Upper lobe of left lung (tissue), 4 donors: ENCODE data around the gene PCSK5.

Experiments used
- POLR2A ChIP-seq, 4 donors: fragments of 450-650 bp; IDR thresholded peaks; one replicate each; pipeline ENCODE4 v1.5.1; 2016 to 2017; ENCODE audit warnings: antibody characterized with exemption in 4 of 4, mild to moderate bottlenecking in 2 of 4
- TF ChIP-seq, protein P1 (sequence below), 6 experiments: fragments of 450-650 bp in 4 of 6; fragments of 200-600 bp in 2 of 6; sonication (generic) in 2 of 6; IDR thresholded peaks; one replicate each; pipeline ENCODE4 v1.5.1; 2016 to 2019; ENCODE audit warnings: antibody characterized with exemption in 6 of 6

GRCh38 chr9:76090909-76091308 is 200.4 kb downstream of the PCSK5 start:
- TF ChIP-seq, protein P1, sequence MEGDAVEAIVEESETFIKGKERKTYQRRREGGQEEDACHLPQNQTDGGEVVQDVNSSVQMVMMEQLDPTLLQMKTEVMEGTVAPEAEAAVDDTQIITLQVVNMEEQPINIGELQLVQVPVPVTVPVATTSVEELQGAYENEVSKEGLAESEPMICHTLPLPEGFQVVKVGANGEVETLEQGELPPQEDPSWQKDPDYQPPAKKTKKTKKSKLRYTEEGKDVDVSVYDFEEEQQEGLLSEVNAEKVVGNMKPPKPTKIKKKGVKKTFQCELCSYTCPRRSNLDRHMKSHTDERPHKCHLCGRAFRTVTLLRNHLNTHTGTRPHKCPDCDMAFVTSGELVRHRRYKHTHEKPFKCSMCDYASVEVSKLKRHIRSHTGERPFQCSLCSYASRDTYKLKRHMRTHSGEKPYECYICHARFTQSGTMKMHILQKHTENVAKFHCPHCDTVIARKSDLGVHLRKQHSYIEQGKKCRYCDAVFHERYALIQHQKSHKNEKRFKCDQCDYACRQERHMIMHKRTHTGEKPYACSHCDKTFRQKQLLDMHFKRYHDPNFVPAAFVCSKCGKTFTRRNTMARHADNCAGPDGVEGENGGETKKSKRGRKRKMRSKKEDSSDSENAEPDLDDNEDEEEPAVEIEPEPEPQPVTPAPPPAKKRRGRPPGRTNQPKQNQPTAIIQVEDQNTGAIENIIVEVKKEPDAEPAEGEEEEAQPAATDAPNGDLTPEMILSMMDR (IDR thresholded peaks at IDR 0.05) = no peak
- TF ChIP-seq POLR2A (IDR thresholded peaks at IDR 0.05) = no peak
